Left renal cortex interstitium (tissue), 4 donors: ENCODE measurements around the gene ZNF746. TPM values are rescaled to one million over a fixed set of nuclear protein-coding genes. Genes with fewer than 3 reads are reported as not detected.

Experiments used
- DNase-seq, 4 donors: peaks; one replicate each; pipeline ENCODE4 v3.0.0-alpha.2; 2013; ENCODE audit warnings: low read depth in 4 of 4, low spot score in 2 of 4, missing footprints in 1 of 4
- polyA plus RNA-seq, 4 donors: library from polyadenylated mRNA; unstranded; fragments of 120-200 nt; gene quantifications; one replicate each; pipeline ENCODE4 v1.2.1, GENCODE V29; 2013; ENCODE audit not compliant: insufficient read length in 4 of 4

ZNF746 gene
- polyA plus RNA-seq, 4 donors: 11.1 to 19.2 (median 15.3) TPM

DNA sequence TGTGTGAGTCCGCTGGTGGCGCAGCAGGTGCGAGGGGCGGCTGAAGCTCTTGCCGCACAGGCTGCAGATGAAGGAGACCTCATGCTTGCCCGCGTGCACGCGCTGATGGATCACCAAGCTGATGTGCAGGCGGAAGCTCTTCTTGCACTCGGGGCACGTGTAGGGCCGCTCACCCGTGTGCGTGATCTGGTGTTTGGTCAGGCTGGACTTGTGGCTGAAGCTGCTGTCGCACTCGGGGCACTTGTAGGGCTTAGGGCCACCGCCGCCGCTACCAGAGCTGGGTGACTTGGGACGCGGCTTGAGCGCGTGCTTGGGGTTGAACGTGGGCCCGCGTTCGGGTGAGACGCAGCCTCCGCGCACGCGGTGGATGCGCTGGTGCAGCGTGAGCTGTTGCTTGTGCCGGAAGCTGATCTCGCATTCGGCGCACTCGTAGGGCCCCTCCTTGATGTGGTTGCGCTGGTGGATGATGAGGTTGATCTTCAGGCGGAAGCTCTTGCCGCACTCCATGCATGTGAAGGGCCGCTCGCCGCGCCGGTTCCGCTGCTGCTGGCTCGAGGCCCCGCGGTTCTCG is 65.4 kb downstream of the ZNF746 start:
- DNase-seq: no peak

DNA sequence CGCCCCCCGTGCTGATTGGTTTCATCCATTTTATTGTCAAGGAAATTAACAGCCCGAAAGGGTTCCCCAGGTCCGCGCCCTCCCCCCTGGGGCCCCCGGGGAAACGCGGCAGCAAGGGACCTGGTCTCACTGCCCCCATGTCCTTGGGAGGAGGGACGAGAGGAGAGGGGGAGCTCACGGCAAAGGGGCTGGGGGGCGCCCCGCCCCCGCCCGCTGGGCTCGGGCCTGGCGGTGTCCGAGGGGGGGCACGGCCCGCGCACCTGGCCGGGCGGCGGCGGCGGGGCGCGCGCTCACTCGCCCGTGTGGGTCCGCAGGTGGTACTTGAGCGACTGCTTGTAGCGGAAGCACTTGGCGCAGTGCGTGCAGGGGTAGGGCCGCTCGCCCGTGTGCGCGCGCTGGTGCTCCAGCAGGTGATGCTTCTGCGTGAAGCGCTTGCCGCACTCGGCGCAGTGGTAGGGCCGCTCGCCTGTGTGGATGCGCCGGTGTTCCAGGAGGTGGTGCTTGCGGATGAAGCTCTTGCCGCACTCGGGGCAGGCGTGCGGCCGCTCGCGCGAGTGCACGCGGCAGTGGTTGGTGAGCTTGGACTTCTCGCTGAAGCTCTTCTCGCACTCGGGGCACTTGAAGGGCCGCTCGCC is 66.0 kb downstream of the ZNF746 start:
- no peak for DNase-seq

- no peak for DNase-seq
Measured at GRCh38 chr7:149430192-149430591, 67.4 kb downstream of the ZNF746 start.

- no peak for DNase-seq
Measured at GRCh38 chr7:149427893-149428292, 69.7 kb downstream of the ZNF746 start.

- DNase-seq: no peak
Measured at GRCh38 chr7:149427096-149427680, 70.4 kb downstream of the ZNF746 start.

DNA sequence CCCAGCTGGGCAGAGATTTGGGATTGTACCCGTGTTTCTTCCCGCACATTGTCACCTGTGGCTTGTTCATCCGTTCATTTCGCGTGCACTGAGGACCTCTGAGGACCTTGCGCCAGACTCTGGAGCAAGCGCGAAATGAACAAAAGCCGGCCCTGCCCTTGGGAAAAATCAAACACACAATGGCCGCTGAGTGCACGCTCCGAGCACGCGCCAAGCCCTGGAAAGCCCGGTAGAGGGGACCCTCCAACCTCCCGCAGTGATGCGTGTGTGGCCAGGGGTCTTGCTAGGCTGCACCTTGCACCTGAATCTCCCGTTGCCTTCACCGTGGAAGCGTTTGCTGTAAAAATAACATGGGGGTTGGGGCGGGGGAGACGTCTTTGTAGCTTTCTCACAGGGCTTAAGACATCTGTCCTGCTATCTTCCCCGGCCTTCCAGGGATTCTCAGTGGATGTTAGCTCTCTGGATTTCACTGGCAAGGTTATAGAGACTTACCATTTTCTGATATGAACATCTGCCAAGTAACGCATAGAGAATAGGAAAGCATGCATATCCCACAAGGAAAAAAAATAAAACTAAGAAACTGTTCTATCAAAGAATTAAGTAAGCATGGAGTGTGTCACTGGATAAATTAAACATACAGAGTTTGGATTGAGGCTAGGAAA is 74.0 kb downstream of the ZNF746 start:
- DNase-seq: peak in 2 of 4 donors; percentile 18 to 29

DNA sequence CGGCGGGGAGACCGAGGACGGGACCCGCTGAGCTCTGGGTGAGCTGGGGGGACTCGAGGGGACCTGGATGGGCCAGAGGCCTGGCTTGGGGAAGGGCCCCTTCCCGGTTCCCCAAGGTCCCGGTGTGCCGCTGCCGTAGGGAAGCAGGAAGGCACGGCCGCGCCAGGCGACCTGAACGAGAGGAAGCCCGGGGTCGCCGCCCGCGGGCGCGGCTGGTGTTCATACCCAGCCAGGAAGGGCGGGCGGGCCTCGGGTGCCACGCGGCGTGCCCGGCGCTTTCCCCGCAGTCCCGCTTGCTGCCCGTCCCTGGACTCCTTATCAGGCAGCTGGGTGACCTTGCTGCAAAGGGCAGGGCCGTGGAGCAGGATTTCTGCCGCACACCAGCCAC is 74.7 kb downstream of the ZNF746 start:
- DNase-seq: no peak

Other genes with a start within 250 kb of the ZNF746 start
- 10 to 100 TPM; 10.5 to 20.1 (median 15.8) TPM for gene ZNF783, start 235.6 kb downstream of the ZNF746 start, polyA plus RNA-seq
- gene ZNF777, start 36.7 kb downstream of the ZNF746 start, polyA plus RNA-seq: 10 to 100 TPM; 14.1 to 18.6 (median 16.4) TPM